EH (cell line): ENCODE measurements around the gene FLNB.

Experiments
- DNase-seq: peaks from one replicate; pipeline ENCODE4 v3.0.0-alpha.2; 2015; ENCODE audit warnings: low read depth

FLNB gene

GRCh38 chr3:58164906-58165821 is 156.9 kb downstream of the FLNB start:
- DNase-seq: peak; percentile 41

GRCh38 chr3:58167431-58168351 is 159.5 kb downstream of the FLNB start:
- DNase-seq: peak; percentile 73

GRCh38 chr3:58168498-58168897 is 160.3 kb downstream of the FLNB start:
- DNase-seq: no peak

GRCh38 chr3:58169371-58169770 is 161.1 kb downstream of the FLNB start:
- DNase-seq: no peak

GRCh38 chr3:58170376-58170775 is 162.2 kb downstream of the FLNB start:
- no peak for DNase-seq

- no peak for DNase-seq
Observed at GRCh38 chr3:58171126-58171525, 162.9 kb downstream of the FLNB start.

GRCh38 chr3:58173029-58173668 is 164.9 kb downstream of the FLNB start:
- DNase-seq: no peak

- peak; percentile 36 for DNase-seq
Observed at GRCh38 chr3:58173669-58174398, 165.6 kb downstream of the FLNB start.

GRCh38 chr3:58175187-58175436 is 166.9 kb downstream of the FLNB start:
- no peak for DNase-seq

- DNase-seq: peak; percentile 38
Observed at GRCh38 chr3:58175437-58176184, 167.4 kb downstream of the FLNB start.

GRCh38 chr3:58176185-58176530 is 167.9 kb downstream of the FLNB start:
- DNase-seq: no peak

GRCh38 chr3:58176827-58177489 is 168.7 kb downstream of the FLNB start:
- peak; percentile 21 for DNase-seq

GRCh38 chr3:58177747-58178527 is 169.7 kb downstream of the FLNB start:
- peak; percentile 80 for DNase-seq

GRCh38 chr3:58178528-58179234 is 170.5 kb downstream of the FLNB start:
- DNase-seq: no peak

GRCh38 chr3:58179235-58180098 is 171.2 kb downstream of the FLNB start:
- DNase-seq: no peak

- no peak for DNase-seq
Observed at GRCh38 chr3:58180099-58180880, 172.1 kb downstream of the FLNB start.

GRCh38 chr3:58180940-58181587 is 172.8 kb downstream of the FLNB start:
- no peak for DNase-seq
